Measurements from ENCODE around the gene MAD1L1.

- TF ChIP-seq POLR2A (IDR thresholded peaks at IDR 0.05) (no peak), CTCF (IDR thresholded peaks at IDR 0.05) (no peak)
Measured at GRCh38 chr7:1990001-1990670, 242.6 kb downstream of the MAD1L1 start.
